ENCODE results near the gene CTSF.

DNA sequence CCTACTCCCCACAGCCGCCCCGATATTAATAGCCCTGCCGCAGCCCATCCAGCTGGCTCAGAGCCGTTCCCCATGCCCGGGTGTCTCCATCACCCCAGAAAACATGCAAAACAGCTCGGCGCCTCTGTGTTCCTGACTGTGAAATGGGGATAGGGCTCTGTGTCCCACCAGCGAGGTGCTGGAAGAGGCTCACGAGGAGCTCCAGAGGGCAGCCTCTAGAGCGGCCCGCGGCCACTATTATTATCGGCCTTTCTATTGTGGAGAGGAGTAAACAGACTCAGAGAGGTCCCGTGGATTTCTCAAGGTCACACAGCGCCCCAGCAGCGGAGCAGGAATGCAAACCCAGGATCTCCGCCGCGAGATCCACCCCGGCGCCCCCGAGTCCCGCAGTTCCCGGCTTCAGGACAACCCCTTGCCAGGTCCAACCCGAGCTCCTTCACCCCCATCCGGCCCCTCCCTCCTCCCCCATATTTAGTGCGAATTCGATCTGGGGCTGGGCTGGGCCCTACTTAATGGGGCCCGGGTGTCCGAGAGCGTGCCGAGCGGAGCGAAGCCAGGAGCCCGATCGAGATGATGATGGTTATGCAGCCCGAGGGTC, 21.9 kb downstream of the CTSF start, which contains the start of gene ACTN3:
- TF ChIP-seq, protein P1, sequence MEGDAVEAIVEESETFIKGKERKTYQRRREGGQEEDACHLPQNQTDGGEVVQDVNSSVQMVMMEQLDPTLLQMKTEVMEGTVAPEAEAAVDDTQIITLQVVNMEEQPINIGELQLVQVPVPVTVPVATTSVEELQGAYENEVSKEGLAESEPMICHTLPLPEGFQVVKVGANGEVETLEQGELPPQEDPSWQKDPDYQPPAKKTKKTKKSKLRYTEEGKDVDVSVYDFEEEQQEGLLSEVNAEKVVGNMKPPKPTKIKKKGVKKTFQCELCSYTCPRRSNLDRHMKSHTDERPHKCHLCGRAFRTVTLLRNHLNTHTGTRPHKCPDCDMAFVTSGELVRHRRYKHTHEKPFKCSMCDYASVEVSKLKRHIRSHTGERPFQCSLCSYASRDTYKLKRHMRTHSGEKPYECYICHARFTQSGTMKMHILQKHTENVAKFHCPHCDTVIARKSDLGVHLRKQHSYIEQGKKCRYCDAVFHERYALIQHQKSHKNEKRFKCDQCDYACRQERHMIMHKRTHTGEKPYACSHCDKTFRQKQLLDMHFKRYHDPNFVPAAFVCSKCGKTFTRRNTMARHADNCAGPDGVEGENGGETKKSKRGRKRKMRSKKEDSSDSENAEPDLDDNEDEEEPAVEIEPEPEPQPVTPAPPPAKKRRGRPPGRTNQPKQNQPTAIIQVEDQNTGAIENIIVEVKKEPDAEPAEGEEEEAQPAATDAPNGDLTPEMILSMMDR (IDR thresholded peaks at IDR 0.05), result no peak
- no peak for TF ChIP-seq POLR2A (IDR thresholded peaks at IDR 0.05)
